Natural killer cell treated with Interleukin-12 subunit alpha and Interleukin-12 subunit beta and Interleukin-15 and Interleukin-18, amount 100 ng/mL, for 72 hours (primary cell): Measurements from ENCODE around the gene TFDP1. TPM values are rescaled to one million over a fixed set of nuclear protein-coding genes. Genes with fewer than 3 reads are reported as not detected.
A peak's percentile ranks its signal among the peaks of the same experiment; 100 is the strongest.

Source experiments
- ATAC-seq, 2 donors: fragments of 150-1000 bp; cut with Tn5 transposase in 1 of 2; sonication (Bioruptor Pico), chemical (Tn5 transposase) in 1 of 2; 2 replicates each; pipeline ENCODE4 v1.10.0; 2021
- DNase-seq: peaks from one replicate; pipeline ENCODE4 v3.0.0; 2022; ENCODE audit warnings: low spot score
- H3K27ac Mint-ChIP-seq, 2 donors: 1 replicate in 1 of 2; 2 replicates in 1 of 2; pipeline ENCODE4 v1.8.0; 2022; ENCODE audit warnings: mixed read lengths in 2 of 2, mild to moderate bottlenecking in 1 of 2, moderate library complexity in 1 of 2
- H3K27me3 Mint-ChIP-seq, 2 donors: 1 replicate in 1 of 2; 2 replicates in 1 of 2; pipeline ENCODE4 v1.8.0; 2022; ENCODE audit warnings: mixed read lengths in 2 of 2
- H3K36me3 Mint-ChIP-seq: one replicate; pipeline ENCODE4 v1.8.0; 2022; ENCODE audit warnings: mixed read lengths
- H3K4me1 Mint-ChIP-seq, 2 donors: 1 replicate in 1 of 2; 2 replicates in 1 of 2; pipeline ENCODE4 v1.8.0; 2022; ENCODE audit warnings: low read depth in 2 of 2, mixed read lengths in 2 of 2, mild to moderate bottlenecking in 1 of 2
- H3K4me3 Mint-ChIP-seq: one replicate; pipeline ENCODE4 v1.8.0; 2022; ENCODE audit warnings: mixed read lengths
- H3K9me3 Mint-ChIP-seq: 2 replicates; pipeline ENCODE4 v1.8.0; 2022; ENCODE audit warnings: mixed read lengths
- total RNA-seq, 2 donors: library from RNA; stranded (reverse); gene quantifications; one replicate each; pipeline ENCODE4 v1.2.3, GENCODE V29; 2022

TFDP1 gene
- 100 to 1,000 TPM in 1 of 2 donors, 10 to 100 TPM in 1; 97.5 to 226 TPM for total RNA-seq

DNA sequence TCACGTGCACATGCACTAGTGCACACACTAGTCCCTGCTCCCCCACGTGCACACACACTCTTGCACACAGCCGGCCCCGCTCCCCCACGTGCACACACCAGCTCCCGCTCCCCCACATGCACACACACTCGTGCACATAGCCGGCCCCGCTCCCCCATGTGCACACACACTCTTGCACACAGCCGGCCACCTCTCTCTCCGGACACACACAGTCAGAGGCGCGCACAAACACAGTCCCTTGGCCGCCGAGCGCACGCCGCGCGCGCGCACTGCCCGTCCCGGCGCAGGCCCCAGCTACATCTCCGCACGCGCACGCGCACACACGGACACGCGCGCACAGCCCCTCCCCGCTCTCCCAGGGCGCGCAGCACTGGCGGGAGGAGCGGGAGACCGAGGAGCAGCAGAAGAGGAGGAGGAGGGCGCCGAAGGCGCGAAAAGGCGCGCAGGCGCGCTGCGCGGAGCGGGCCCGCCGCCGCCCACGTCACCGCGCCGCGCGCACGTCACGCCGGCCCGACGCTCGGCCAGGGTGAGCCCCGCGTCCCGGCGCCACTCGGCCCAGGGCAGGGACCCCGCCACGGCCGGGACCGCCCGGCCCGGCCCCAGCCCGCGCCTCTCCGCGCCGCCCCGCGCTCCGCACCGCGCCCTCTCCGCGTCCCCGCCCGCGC, at the start of gene TFDP1:
Gene TFDP1, plus strand, starts transcription at position 549 of the 665 bp plus-strand sequence. CDS start 1,085 bp downstream, outside the sequence.
- DNase-seq (peak; percentile 89), ATAC-seq (peak; percentile 92 to 94)
- Mint-ChIP-seq H3K4me3 (peak within 1 kb of the TSS; percentile 88), H3K27me3 (peaks cover 0 to 8% of the 10 kb centered on the region in 2 donors), H3K9me3 (no peaks in the 10 kb centered on the region), H3K4me1 (peaks cover 30 to 34% of the 10 kb centered on the region in 2 donors), H3K36me3 (peaks cover 13% of the 10 kb centered on the region), H3K27ac (peak within 1 kb of the TSS; percentile 77 to 86)

DNA sequence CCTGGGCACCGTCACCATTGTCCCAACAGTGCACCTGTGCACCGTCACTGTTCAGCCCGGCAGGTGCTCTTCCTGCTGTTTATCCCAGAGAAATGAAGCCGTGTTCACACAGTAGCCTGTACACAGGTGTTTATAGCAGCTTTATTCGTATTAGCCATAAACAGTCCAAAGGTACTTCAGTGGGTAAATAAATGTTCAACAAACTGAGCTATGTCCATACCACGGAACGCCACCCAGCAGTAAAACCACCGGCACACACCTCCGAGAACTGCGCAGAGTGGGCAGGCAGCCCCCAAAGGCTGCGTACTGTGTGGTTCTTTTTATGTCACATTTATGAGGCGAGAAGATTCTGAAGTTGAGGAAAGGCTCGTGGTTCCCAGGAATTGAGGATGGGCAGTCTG, 49.2 kb upstream of the TFDP1 start:
- ATAC-seq (no peak), DNase-seq (no peak)
- no peaks in the 10 kb centered on the region for H3K27me3 Mint-ChIP-seq
- no peaks in the 10 kb centered on the region for H3K9me3 Mint-ChIP-seq
- no peak overlapping the region for H3K27ac Mint-ChIP-seq
- peaks cover 6% of the 10 kb centered on the region for H3K36me3 Mint-ChIP-seq
- no peak overlapping the region for H3K4me3 Mint-ChIP-seq
- peaks cover 0 to 2% of the 10 kb centered on the region in 2 donors for H3K4me1 Mint-ChIP-seq

GRCh38 chr13:113536461-113537110, 48.0 kb upstream of the TFDP1 start:
- H3K36me3 Mint-ChIP-seq: peaks cover 6% of the 10 kb centered on the region
- no peak overlapping the region for H3K27ac Mint-ChIP-seq
- no peaks in the 10 kb centered on the region for H3K27me3 Mint-ChIP-seq
- H3K4me3 Mint-ChIP-seq: no peak overlapping the region
- ATAC-seq (no peak), DNase-seq (no peak)
- peaks cover 0 to 2% of the 10 kb centered on the region in 2 donors for H3K4me1 Mint-ChIP-seq
- H3K9me3 Mint-ChIP-seq: no peaks in the 10 kb centered on the region

DNA sequence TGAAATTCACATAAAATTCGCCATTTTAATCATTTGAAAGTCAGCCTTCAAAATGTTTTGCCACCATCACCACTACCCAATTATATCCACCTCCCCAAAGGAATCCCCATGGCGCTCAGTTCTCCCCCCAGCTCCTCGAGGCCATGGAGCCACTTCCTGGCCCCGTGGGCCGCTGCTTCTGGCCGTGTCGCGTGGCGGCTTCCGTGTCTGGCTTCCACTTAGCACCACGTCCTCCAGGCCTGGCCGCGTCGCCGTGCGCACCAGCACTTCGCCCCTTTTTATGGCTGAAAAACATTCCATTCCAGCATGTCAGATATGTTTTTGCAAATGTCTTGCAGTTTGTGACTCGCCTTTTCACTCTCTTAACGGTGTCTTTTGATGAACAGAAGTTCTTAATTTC, 47.3 kb upstream of the TFDP1 start:
- H3K4me3 Mint-ChIP-seq: no peak overlapping the region
- H3K27me3 Mint-ChIP-seq: no peaks in the 10 kb centered on the region
- ATAC-seq: no peak
- H3K9me3 Mint-ChIP-seq: no peaks in the 10 kb centered on the region
- peaks cover 6% of the 10 kb centered on the region for H3K36me3 Mint-ChIP-seq
- no peak overlapping the region for H3K27ac Mint-ChIP-seq
- DNase-seq: no peak
- peaks cover 0 to 2% of the 10 kb centered on the region in 2 donors for H3K4me1 Mint-ChIP-seq

- Mint-ChIP-seq H3K27ac (no peak overlapping the region), H3K27me3 (no peaks in the 10 kb centered on the region)
These were observed 46.5 kb upstream of the TFDP1 start for GRCh38 chr13:113537909-113538688.

DNA sequence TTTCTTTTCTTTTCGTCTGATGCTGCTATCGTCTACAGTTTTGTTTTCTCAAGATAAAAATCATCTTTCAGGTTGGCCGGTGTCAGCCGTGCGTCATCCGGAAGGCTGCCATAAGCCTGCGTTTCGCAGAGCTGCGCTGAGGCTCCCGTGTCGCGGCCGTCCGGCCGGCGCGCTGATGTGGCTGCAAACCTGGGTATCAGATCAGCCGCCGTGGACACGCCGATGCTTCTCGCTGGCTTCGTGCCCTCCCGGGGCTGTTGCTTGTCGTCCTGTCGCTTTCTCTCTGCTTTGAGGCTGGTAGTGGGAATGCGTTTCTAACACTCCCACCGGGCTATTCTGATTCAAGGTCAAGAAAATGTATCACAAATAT, 45.9 kb upstream of the TFDP1 start:
- Mint-ChIP-seq H3K4me1 (peaks cover 3 to 5% of the 10 kb centered on the region in 2 donors), H3K36me3 (peaks cover 6% of the 10 kb centered on the region), H3K4me3 (no peak overlapping the region), H3K9me3 (no peaks in the 10 kb centered on the region), H3K27ac (no peak overlapping the region), H3K27me3 (no peaks in the 10 kb centered on the region)
- ATAC-seq (no peak), DNase-seq (no peak)

More at GRCh38 chr13:113537909-113538688, 46.5 kb upstream of the TFDP1 start:
- ATAC-seq (no peak), DNase-seq (no peak)
- H3K36me3 Mint-ChIP-seq: peaks cover 6% of the 10 kb centered on the region
- H3K4me1 Mint-ChIP-seq: peaks cover 0 to 2% of the 10 kb centered on the region in 2 donors
- H3K4me3 Mint-ChIP-seq: no peak overlapping the region
- H3K9me3 Mint-ChIP-seq: no peaks in the 10 kb centered on the region

GRCh38 chr13:113539176-113539575, 45.4 kb upstream of the TFDP1 start:
- ATAC-seq: no peak
- no peak overlapping the region for H3K27ac Mint-ChIP-seq
- no peaks in the 10 kb centered on the region for H3K9me3 Mint-ChIP-seq
- no peak overlapping the region for H3K4me3 Mint-ChIP-seq
- peaks cover 6% of the 10 kb centered on the region for H3K36me3 Mint-ChIP-seq
- no peaks in the 10 kb centered on the region for H3K27me3 Mint-ChIP-seq
- peaks cover 4 to 6% of the 10 kb centered on the region in 2 donors for H3K4me1 Mint-ChIP-seq
- DNase-seq: no peak

GRCh38 chr13:113539822-113540221, 44.7 kb upstream of the TFDP1 start:
- ATAC-seq (no peak), DNase-seq (no peak)
- Mint-ChIP-seq H3K4me1 (peaks cover 4 to 6% of the 10 kb centered on the region in 2 donors), H3K36me3 (peaks cover 6% of the 10 kb centered on the region), H3K27me3 (no peaks in the 10 kb centered on the region), H3K27ac (no peak overlapping the region), H3K9me3 (no peaks in the 10 kb centered on the region), H3K4me3 (no peak overlapping the region)

DNA sequence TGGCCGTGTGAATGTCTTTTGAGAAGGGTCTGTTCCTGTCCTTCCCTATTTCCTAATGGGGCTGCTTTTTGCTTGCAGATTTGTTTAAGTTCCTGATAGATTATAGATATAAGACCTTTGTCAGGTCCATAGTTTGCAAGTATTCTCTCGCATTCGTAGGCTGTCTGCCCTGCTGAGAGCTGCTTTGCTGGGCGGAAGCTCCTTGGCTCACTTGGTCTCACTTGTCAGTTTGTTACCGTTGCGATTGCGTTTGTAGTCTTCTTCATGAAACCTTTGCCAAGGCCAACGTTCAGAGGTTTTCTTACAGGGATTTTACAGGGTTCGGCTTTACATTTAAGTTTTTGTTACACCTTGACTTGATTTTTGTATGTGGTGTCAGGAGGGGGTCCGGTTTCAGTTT, 44.0 kb upstream of the TFDP1 start:
- no peak for ATAC-seq
- H3K4me1 Mint-ChIP-seq: peaks cover 4 to 6% of the 10 kb centered on the region in 2 donors
- no peak overlapping the region for H3K4me3 Mint-ChIP-seq
- DNase-seq: no peak
- H3K9me3 Mint-ChIP-seq: no peaks in the 10 kb centered on the region
- H3K27ac Mint-ChIP-seq: no peak overlapping the region
- no peaks in the 10 kb centered on the region for H3K27me3 Mint-ChIP-seq
- peaks cover 6% of the 10 kb centered on the region for H3K36me3 Mint-ChIP-seq

DNA sequence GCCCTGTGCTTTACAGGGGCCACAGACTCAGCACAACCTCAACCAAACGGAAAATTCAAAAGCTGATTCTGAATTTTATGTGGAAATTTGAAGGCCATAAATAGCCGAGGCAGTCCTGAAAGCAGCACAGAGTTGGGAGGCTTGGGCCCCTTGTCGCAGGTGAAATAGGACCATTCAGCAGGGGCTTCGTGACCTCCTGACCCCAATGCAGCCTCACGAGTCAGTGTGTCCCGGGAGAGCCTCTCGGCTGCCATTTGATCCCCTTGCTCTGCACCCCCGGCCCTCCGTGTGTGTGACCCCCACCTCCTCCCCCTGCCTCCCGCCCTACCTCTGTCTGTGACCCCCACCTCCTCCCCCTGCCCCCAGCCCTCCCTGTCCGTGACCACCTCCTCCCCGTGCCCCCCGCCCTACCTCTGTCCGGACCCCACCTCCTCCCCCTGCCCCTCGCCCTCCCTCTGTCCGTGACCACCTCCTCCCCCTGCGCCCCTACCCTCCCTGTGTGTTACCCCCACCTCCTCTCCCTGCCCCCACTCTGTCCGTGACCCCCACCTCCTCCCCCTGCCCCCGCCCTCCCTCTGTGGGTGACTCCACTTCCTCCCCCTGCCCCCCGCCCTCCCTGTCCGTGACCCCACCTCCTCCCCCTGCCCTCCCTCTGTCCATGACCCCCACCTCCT, 41.7 kb upstream of the TFDP1 start:
- Mint-ChIP-seq H3K27me3 (no peaks in the 10 kb centered on the region), H3K27ac (no peak overlapping the region), H3K9me3 (no peaks in the 10 kb centered on the region), H3K36me3 (peaks cover 6% of the 10 kb centered on the region), H3K4me3 (no peak overlapping the region), H3K4me1 (peaks cover 4 to 10% of the 10 kb centered on the region in 2 donors)
- DNase-seq (no peak), ATAC-seq (no peak)

GRCh38 chr13:113544071-113544891, 40.3 kb upstream of the TFDP1 start:
- no peaks in the 10 kb centered on the region for H3K9me3 Mint-ChIP-seq
- no peak overlapping the region for H3K4me3 Mint-ChIP-seq
- ATAC-seq: no peak
- peaks cover 4 to 10% of the 10 kb centered on the region in 2 donors for H3K4me1 Mint-ChIP-seq
- no peak for DNase-seq
- H3K27me3 Mint-ChIP-seq: no peaks in the 10 kb centered on the region
- peaks cover 6% of the 10 kb centered on the region for H3K36me3 Mint-ChIP-seq
- H3K27ac Mint-ChIP-seq: no peak overlapping the region

- Mint-ChIP-seq H3K36me3 (peaks cover 4% of the 10 kb centered on the region), H3K9me3 (no peaks in the 10 kb centered on the region), H3K27me3 (no peaks in the 10 kb centered on the region), H3K27ac (no peak overlapping the region), H3K4me1 (peaks cover 4 to 10% of the 10 kb centered on the region in 2 donors), H3K4me3 (no peak overlapping the region)
- DNase-seq: no peak
- no peak for ATAC-seq
These were observed 39.7 kb upstream of the TFDP1 start for GRCh38 chr13:113544896-113545295.

DNA sequence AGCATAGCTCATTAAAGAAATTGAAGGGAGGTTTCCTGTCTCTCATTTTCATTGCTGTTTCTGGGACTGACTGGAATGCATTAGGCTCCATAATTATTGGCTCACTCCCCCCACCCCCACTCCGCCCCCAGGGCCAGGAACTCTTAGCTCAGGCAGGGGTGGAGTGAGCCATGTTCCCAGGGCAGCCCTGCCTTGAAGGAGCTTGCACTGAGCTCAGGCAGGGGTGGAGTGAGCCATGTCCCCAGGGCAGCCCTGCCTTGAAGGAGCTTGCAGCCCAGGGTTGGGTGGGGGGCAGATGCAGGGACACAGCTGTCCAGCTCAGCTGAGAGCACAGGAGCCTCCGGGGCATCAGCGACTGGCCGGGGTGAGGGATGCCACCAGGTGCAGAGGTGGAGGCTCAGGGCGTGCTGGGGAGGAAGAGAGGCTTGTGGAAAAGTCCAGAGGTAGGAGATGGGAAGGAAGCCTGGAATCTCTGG, 39.1 kb upstream of the TFDP1 start:
- peaks cover 4 to 10% of the 10 kb centered on the region in 2 donors for H3K4me1 Mint-ChIP-seq
- ATAC-seq: no peak
- H3K9me3 Mint-ChIP-seq: no peaks in the 10 kb centered on the region
- no peak overlapping the region for H3K4me3 Mint-ChIP-seq
- H3K27ac Mint-ChIP-seq: no peak overlapping the region
- no peaks in the 10 kb centered on the region for H3K27me3 Mint-ChIP-seq
- DNase-seq: no peak
- no peaks in the 10 kb centered on the region for H3K36me3 Mint-ChIP-seq
